HEK293 (cell line): ENCODE data around the gene GPI.
A peak's percentile ranks its signal among the peaks of the same experiment; 100 is the strongest.

ENCODE experiments used
- CTCF ChIA-PET: fragments of 350-600 bp; formaldehyde crosslinking; extraction: SDS; loops from one replicate; lab custom pipeline; 2021; ENCODE audit warnings: antibody characterized with exemption; lab: Yijun Ruan, JAX
- POLR2A ChIA-PET: fragments of 300-600 bp; formaldehyde crosslinking; extraction: SDS; loops from one replicate; lab custom pipeline; 2020; ENCODE audit warnings: antibody characterized with exemption, inconsistent platforms; lab: Yijun Ruan, JAX
- H3K27ac ChIP-seq: fragments of 200-500 bp; sonication (Bioruptor generic); 2 replicates; pipeline ENCODE4 v1.5.1; 2014; ENCODE audit warnings: low read depth, low read length, control low read depth, inconsistent platforms; ENCODE audit errors: extremely low read depth
- H3K36me3 ChIP-seq, 2 experiments: fragments of 200-500 bp in 1 of 2; sonication (Bioruptor generic) in 1 of 2; 1 replicate in 1 of 2; 2 replicates in 1 of 2; pipeline ENCODE4 v1.5.1; 2014 to 2017; ENCODE audit warnings: inconsistent platforms in 2 of 2, low read length in 2 of 2; ENCODE audit not compliant: control insufficient read depth in 2 of 2, insufficient read depth in 1 of 2
- H3K4me1 ChIP-seq: fragments of 200-500 bp; sonication (Bioruptor generic); 2 replicates; pipeline ENCODE4 v1.5.1; 2014; ENCODE audit warnings: mild to moderate bottlenecking, low read length, inconsistent platforms; ENCODE audit not compliant: control insufficient read depth, insufficient read depth
- H3K4me3 ChIP-seq: 2 replicates; pipeline ENCODE4 v1.5.1; 2011; ENCODE audit warnings: low read depth, mild to moderate bottlenecking, control low read depth, low read length, moderate library complexity
- H3K9me3 ChIP-seq: fragments of 200-500 bp; sonication (Bioruptor generic); 2 replicates; pipeline ENCODE4 v1.5.1; 2014; ENCODE audit warnings: low read depth, low read length, inconsistent platforms; ENCODE audit not compliant: control insufficient read depth, insufficient read depth
- GLI4 ChIP-seq: fragments of 450-650 bp; formaldehyde crosslinking; IDR thresholded peaks from 2 replicates; pipeline ENCODE4 v1.5.1; 2016; ENCODE audit warnings: missing biosample characterization, missing genetic modification characterization
- GLIS2 ChIP-seq: fragments of 450-650 bp; formaldehyde crosslinking; IDR thresholded peaks from 2 replicates; pipeline ENCODE4 v1.5.1; 2016; ENCODE audit warnings: missing biosample characterization, missing genetic modification characterization
- HOXA7 ChIP-seq: sonication (generic); formaldehyde crosslinking; IDR thresholded peaks from 2 replicates; pipeline ENCODE4 v1.8.1; 2022; ENCODE audit warnings: missing genetic modification reagents, borderline replicate concordance
- IKZF3 ChIP-seq: fragments of 450-650 bp; IDR thresholded peaks from 2 replicates; pipeline ENCODE4 v1.5.0; 2018; ENCODE audit warnings: missing biosample characterization, mild to moderate bottlenecking, missing genetic modification characterization, moderate library complexity
- MEIS1 ChIP-seq: sonication (generic); formaldehyde crosslinking; IDR thresholded peaks from 2 replicates; pipeline ENCODE4 v1.8.1; 2022; ENCODE audit warnings: missing genetic modification reagents, mild to moderate bottlenecking, borderline replicate concordance
- PRDM1 ChIP-seq: fragments of 450-650 bp; formaldehyde crosslinking; IDR thresholded peaks from 2 replicates; pipeline ENCODE4; 2016; ENCODE audit warnings: missing biosample characterization, missing genetic modification characterization
- PRDM2 ChIP-seq: fragments of 450-650 bp; formaldehyde crosslinking; IDR thresholded peaks from 2 replicates; pipeline ENCODE4 v1.5.1; 2016; ENCODE audit warnings: missing biosample characterization, missing genetic modification characterization, borderline replicate concordance
- SALL2 ChIP-seq: fragments of 450-650 bp; formaldehyde crosslinking; IDR thresholded peaks from 2 replicates; pipeline ENCODE4 v1.5.0; 2017; ENCODE audit warnings: missing biosample characterization, mild to moderate bottlenecking, missing genetic modification characterization, borderline replicate concordance
- SCRT1 ChIP-seq: fragments of 450-650 bp; formaldehyde crosslinking; IDR thresholded peaks from 2 replicates; pipeline ENCODE4 v1.5.1; 2016; ENCODE audit warnings: missing biosample characterization, missing genetic modification characterization, borderline replicate concordance
- SCRT2 ChIP-seq: fragments of 450-650 bp; formaldehyde crosslinking; IDR thresholded peaks from 2 replicates; pipeline ENCODE4 v1.5.1; 2016; ENCODE audit warnings: missing biosample characterization, missing genetic modification characterization
- TRIM28 ChIP-seq: IDR thresholded peaks from 2 replicates; pipeline ENCODE4 v1.6.1; 2011; ENCODE audit warnings: low read length, control low read depth, borderline replicate concordance
- ZFP69B ChIP-seq: fragments of 450-650 bp; formaldehyde crosslinking; IDR thresholded peaks from 2 replicates; pipeline ENCODE4 v1.5.1; 2016; ENCODE audit warnings: missing biosample characterization, missing genetic modification characterization
- ZNF121 ChIP-seq: fragments of 450-650 bp; formaldehyde crosslinking; IDR thresholded peaks from 2 replicates; pipeline ENCODE4 v1.5.1; 2016; ENCODE audit warnings: missing biosample characterization, missing genetic modification characterization
- ZNF184 ChIP-seq: fragments of 450-650 bp; IDR thresholded peaks from 2 replicates; pipeline ENCODE4 v1.5.1; 2018; ENCODE audit warnings: missing biosample characterization, mild to moderate bottlenecking, missing genetic modification characterization
- ZNF19 ChIP-seq: fragments of 450-650 bp; formaldehyde crosslinking; IDR thresholded peaks from 2 replicates; pipeline ENCODE4; 2016; ENCODE audit warnings: missing biosample characterization, missing genetic modification characterization, low read depth
- ZNF2 ChIP-seq: fragments of 450-650 bp; formaldehyde crosslinking; IDR thresholded peaks from 2 replicates; pipeline ENCODE4 v1.5.1; 2016; ENCODE audit warnings: missing biosample characterization, missing genetic modification characterization
- ZNF214 ChIP-seq: fragments of 450-650 bp; formaldehyde crosslinking; IDR thresholded peaks from 2 replicates; pipeline ENCODE4 v1.5.1; 2017; ENCODE audit warnings: missing biosample characterization, mild to moderate bottlenecking, missing genetic modification characterization, borderline replicate concordance
- ZNF354C ChIP-seq: fragments of 450-650 bp; formaldehyde crosslinking; IDR thresholded peaks from 2 replicates; pipeline ENCODE4 v1.5.1; 2016; ENCODE audit warnings: missing biosample characterization, missing genetic modification characterization, low read depth, borderline replicate concordance
- ZNF423 ChIP-seq: fragments of 450-650 bp; formaldehyde crosslinking; IDR thresholded peaks from 2 replicates; pipeline ENCODE4 v1.5.1; 2016; ENCODE audit warnings: missing biosample characterization, missing genetic modification characterization
- ZNF585B ChIP-seq: fragments of 450-650 bp; formaldehyde crosslinking; IDR thresholded peaks from 2 replicates; pipeline ENCODE4 v1.5.1; 2016; ENCODE audit warnings: missing biosample characterization, missing genetic modification characterization
- ZNF610 ChIP-seq: fragments of 450-650 bp; formaldehyde crosslinking; IDR thresholded peaks from 2 replicates; pipeline ENCODE4 v1.5.1; 2016; ENCODE audit warnings: missing biosample characterization, missing genetic modification characterization, borderline replicate concordance
- ZSCAN30 ChIP-seq: fragments of 450-650 bp; IDR thresholded peaks from 2 replicates; pipeline ENCODE4 v1.5.1; 2018; ENCODE audit warnings: missing biosample characterization, mild to moderate bottlenecking, missing genetic modification characterization, moderate library complexity
- TF ChIP-seq, protein P1 (sequence below): fragments of 450-650 bp; formaldehyde crosslinking; IDR thresholded peaks from 2 replicates; pipeline ENCODE4 v1.5.1; 2016; ENCODE audit warnings: missing biosample characterization, missing genetic modification characterization, borderline replicate concordance

Gene GPI

GRCh38 chr19:34356875-34357274, 8.1 kb upstream of the GPI start:
- POLR2A ChIA-PET: interaction anchor here (0.5 to 0.8 kb wide), 3 partner anchors 12 to 1752 kb away, joined by 3 to 6 read pairs (median 4); no protein-coding TSS in a partner anchor
- TF ChIP-seq ZNF121 (tag by site-specific recombination) (peak; percentile 95), TRIM28 (no peak), HOXA7 (CRISPR knock-in tag) (no peak)
- TF ChIP-seq, all 188 proteins: peak for 1
- Histone ChIP-seq H3K36me3 (peaks cover 28 to 44% of the 10 kb centered on the region in 2 experiments), H3K4me1 (peaks cover 8% of the 10 kb centered on the region), H3K27ac (0 out of 2 replicates have a peak overlapping the region, but pooled peaks have one; percentile 21), H3K9me3 (no peaks in the 10 kb centered on the region), H3K4me3 (no peak overlapping the region)
- CTCF ChIA-PET: interaction anchor here (0.6 to 3.6 kb wide), 3 partner anchors 10 to 203 kb away, joined by 3 to 29 read pairs (median 3); no protein-coding TSS in a partner anchor

GRCh38 chr19:34357431-34357830, 7.6 kb upstream of the GPI start:
- peak overlapping the region; percentile 21; the same call in 1 of the 2 replicates for H3K27ac ChIP-seq
- peaks cover 8% of the 10 kb centered on the region for H3K4me1 ChIP-seq
- no peak overlapping the region for H3K4me3 ChIP-seq
- no peaks in the 10 kb centered on the region for H3K9me3 ChIP-seq
- peaks cover 24 to 38% of the 10 kb centered on the region in 2 experiments for H3K36me3 ChIP-seq
- POLR2A ChIA-PET: interaction anchor here (0.5 to 0.8 kb wide), 2 partner anchors 11 to 1410 kb away, joined by 3 to 6 read pairs; no protein-coding TSS in a partner anchor
- TF ChIP-seq GLIS2 (tag by site-specific recombination) (no peak), ZNF2 (tag by site-specific recombination) (no peak), SCRT2 (peak; percentile 91), SCRT1 (peak; percentile 87), GLI4 (tag by site-specific recombination) (no peak)
- CTCF ChIA-PET: interaction anchor here (0.6 to 3.6 kb wide), 4 partner anchors 11 to 202 kb away, joined by 3 to 29 read pairs (median 3); no protein-coding TSS in a partner anchor

DNA sequence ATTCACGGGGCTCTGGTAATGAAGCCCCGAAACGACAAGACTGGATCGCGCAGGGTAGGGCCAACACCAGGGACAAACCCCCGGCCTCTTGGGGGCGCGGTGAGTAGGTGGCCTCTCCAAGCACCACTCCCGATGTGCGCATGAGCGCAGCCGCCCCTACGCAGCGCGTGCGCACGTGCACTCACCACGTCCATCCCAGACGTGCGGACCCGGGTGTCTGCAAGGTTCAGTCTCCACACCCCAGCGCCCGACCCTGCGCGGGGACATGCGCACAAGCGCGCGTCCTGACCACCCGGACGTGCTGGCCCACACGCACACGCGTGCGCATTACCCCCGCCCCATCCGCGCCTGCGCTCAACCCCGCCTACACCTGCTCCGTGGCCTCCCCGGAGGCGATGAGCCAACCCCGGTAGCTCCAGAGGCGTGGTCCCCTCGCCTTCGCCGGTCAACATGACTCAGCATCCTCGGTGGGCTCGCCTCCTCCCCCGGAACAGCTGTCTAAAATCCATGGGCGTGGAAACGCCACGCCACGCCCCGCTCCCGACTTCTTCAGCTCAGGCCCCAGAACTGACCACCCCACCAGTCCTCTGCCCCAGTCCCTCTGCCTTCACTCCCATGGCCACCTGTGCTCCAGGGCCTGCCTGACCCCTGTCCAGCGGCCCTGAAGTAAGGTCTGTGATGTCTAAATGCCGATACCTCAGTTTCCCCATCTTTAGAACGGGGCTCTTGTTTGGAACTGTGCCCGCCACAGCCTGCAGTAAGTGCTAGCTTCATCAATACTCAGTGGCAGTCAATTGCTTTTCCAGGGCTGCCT, 5.6 kb upstream of the GPI start:
- Histone ChIP-seq H3K4me1 (peaks cover 8% of the 10 kb centered on the region), H3K27ac (peak overlapping the region; percentile 89), H3K4me3 (peak overlapping the region; percentile 39), H3K9me3 (no peaks in the 10 kb centered on the region), H3K36me3 (peaks cover 12 to 19% of the 10 kb centered on the region in 2 experiments)
- CTCF ChIA-PET: interaction anchor here (0.6 to 2.1 kb wide), 23 partner anchors 9 to 577 kb away, joined by 3 to 32 read pairs (median 4); no protein-coding TSS in a partner anchor
- POLR2A ChIA-PET: interaction anchor here (0.6 to 1.5 kb wide), 20 partner anchors 8 to 562 kb away, joined by 3 to 11 read pairs (median 4); partner anchors contain the start of genes KCTD15, LSM14A, SCGB2B2 and UBA2
- TF ChIP-seq ZNF610 (tag by site-specific recombination): no peak; the same call in 1 of the 2 replicates
- TF ChIP-seq SALL2 (tag by site-specific recombination): no peak
- TF ChIP-seq MEIS1 (CRISPR knock-in tag): no peak
- TF ChIP-seq PRDM2 (tag by site-specific recombination): no peak
- no peak for TF ChIP-seq ZNF354C
- TF ChIP-seq IKZF3 (tag by site-specific recombination): no peak; the same call in 1 of the 2 replicates
- no peak; the same call in 1 of the 2 replicates for TF ChIP-seq PRDM1 (tag by site-specific recombination)
- no peak for TF ChIP-seq ZNF423 (tag by site-specific recombination)
- TF ChIP-seq ZNF184 (tag by site-specific recombination): no peak
- no peak for TF ChIP-seq ZNF19 (tag by site-specific recombination)
- peak; percentile 58; the same call in 1 of the 2 replicates for TF ChIP-seq ZFP69B (tag by site-specific recombination)
- TF ChIP-seq, protein P1, sequence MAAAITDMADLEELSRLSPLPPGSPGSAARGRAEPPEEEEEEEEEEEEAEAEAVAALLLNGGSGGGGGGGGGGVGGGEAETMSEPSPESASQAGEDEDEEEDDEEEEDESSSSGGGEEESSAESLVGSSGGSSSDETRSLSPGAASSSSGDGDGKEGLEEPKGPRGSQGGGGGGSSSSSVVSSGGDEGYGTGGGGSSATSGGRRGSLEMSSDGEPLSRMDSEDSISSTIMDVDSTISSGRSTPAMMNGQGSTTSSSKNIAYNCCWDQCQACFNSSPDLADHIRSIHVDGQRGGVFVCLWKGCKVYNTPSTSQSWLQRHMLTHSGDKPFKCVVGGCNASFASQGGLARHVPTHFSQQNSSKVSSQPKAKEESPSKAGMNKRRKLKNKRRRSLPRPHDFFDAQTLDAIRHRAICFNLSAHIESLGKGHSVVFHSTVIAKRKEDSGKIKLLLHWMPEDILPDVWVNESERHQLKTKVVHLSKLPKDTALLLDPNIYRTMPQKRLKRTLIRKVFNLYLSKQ (tag by site-specific recombination): no peak
- no peak for TF ChIP-seq ZNF214 (tag by site-specific recombination)
- TF ChIP-seq ZNF585B (tag by site-specific recombination): no peak
- TF ChIP-seq ZSCAN30 (tag by site-specific recombination): peak; percentile 83
